ENCODE measurements around the gene CACNB4.

The CACNB4 gene

GRCh38 chr2:151845481-151845880 lies 253.4 kb downstream of the CACNB4 start:
- no peak for TF ChIP-seq TAF1 (IDR thresholded peaks at IDR 0.05; ENCODE audit: borderline replicate concordance, insufficient read depth, low read length)
- TF ChIP-seq REST (IDR thresholded peaks at IDR 0.05; ENCODE audit: insufficient read depth in 1 of 2, low read depth in 2 of 2, low read length in 2 of 2), result no peak
- TF ChIP-seq FOXP2 (optimal IDR thresholded peaks at IDR 0.05; ENCODE audit: borderline replicate concordance, extremely low read depth, extremely low read length, insufficient read depth), result no peak
- TF ChIP-seq POLR2AphosphoS5 (IDR thresholded peaks at IDR 0.05; ENCODE audit: low read depth, low read length), result no peak
- no peak for TF ChIP-seq SIN3A (IDR thresholded peaks at IDR 0.05; ENCODE audit: borderline replicate concordance, insufficient read depth, low read length)

- no peak for TF ChIP-seq FOXP2 (optimal IDR thresholded peaks at IDR 0.05; ENCODE audit: borderline replicate concordance, extremely low read depth, extremely low read length, insufficient read depth)
- no peak for TF ChIP-seq REST (IDR thresholded peaks at IDR 0.05; ENCODE audit: insufficient read depth in 1 of 2, low read depth in 2 of 2, low read length in 2 of 2)
- TF ChIP-seq SIN3A (IDR thresholded peaks at IDR 0.05; ENCODE audit: borderline replicate concordance, insufficient read depth, low read length), result no peak
- TF ChIP-seq POLR2AphosphoS5 (IDR thresholded peaks at IDR 0.05; ENCODE audit: low read depth, low read length), result no peak
- TF ChIP-seq TAF1 (IDR thresholded peaks at IDR 0.05; ENCODE audit: borderline replicate concordance, insufficient read depth, low read length), result no peak
These were observed 254.5 kb downstream of the CACNB4 start for GRCh38 chr2:151844211-151844896.

- TF ChIP-seq REST (IDR thresholded peaks at IDR 0.05; ENCODE audit: insufficient read depth in 1 of 2, low read depth in 2 of 2, low read length in 2 of 2) (no peak), POLR2AphosphoS5 (IDR thresholded peaks at IDR 0.05; ENCODE audit: low read depth, low read length) (no peak)
These were observed 255.2 kb downstream of the CACNB4 start for GRCh38 chr2:151843691-151844061.

GRCh38 chr2:151842830-151843690 lies 255.8 kb downstream of the CACNB4 start:
- TF ChIP-seq POLR2AphosphoS5 (IDR thresholded peaks at IDR 0.05; ENCODE audit: low read depth, low read length), result no peak
- no peak for TF ChIP-seq SIN3A (IDR thresholded peaks at IDR 0.05; ENCODE audit: borderline replicate concordance, insufficient read depth, low read length)
- no peak for TF ChIP-seq REST (IDR thresholded peaks at IDR 0.05; ENCODE audit: insufficient read depth in 1 of 2, low read depth in 2 of 2, low read length in 2 of 2)
- TF ChIP-seq TAF1 (IDR thresholded peaks at IDR 0.05; ENCODE audit: borderline replicate concordance, insufficient read depth, low read length), result no peak
- TF ChIP-seq FOXP2 (optimal IDR thresholded peaks at IDR 0.05; ENCODE audit: borderline replicate concordance, extremely low read depth, extremely low read length, insufficient read depth), result no peak

All from PFSK-1 (cell line).